ENCODE measurements around the gene ID1.

Gene ID1, protein sequence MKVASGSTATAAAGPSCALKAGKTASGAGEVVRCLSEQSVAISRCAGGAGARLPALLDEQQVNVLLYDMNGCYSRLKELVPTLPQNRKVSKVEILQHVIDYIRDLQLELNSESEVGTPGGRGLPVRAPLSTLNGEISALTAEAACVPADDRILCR

DNA sequence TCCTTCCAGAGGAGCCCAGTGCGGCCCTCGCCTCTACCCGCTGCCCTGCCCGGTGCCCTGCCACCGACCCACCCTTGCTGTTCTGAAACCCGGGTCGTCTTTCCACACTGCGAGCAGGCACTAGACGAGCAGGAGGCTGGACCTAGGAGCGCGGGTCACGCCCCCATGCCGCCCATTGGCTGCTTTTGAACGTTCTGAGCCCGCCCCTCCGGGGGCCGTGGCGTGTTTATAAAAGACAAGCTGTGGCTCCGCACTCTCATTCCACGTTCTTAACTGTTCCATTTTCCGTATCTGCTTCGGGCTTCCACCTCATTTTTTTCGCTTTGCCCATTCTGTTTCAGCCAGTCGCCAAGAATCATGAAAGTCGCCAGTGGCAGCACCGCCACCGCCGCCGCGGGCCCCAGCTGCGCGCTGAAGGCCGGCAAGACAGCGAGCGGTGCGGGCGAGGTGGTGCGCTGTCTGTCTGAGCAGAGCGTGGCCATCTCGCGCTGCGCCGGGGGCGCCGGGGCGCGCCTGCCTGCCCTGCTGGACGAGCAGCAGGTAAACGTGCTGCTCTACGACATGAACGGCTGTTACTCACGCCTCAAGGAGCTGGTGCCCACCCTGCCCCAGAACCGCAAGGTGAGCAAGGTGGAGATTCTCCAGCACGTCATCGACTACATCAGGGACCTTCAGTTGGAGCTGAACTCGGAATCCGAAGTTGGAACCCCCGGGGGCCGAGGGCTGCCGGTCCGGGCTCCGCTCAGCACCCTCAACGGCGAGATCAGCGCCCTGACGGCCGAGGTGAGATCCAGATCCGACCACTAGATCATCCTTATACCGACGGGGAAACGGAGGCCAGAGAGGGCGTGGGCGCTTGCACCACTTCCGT is at the start of gene ID1:
TSS of gene ID1 (plus strand) at position 259 of the 871 bp plus-strand sequence. CDS start at position 358, 99 bp downstream.
- DNase-seq (ENCODE audit: low read depth): peak; percentile 90

DNA sequence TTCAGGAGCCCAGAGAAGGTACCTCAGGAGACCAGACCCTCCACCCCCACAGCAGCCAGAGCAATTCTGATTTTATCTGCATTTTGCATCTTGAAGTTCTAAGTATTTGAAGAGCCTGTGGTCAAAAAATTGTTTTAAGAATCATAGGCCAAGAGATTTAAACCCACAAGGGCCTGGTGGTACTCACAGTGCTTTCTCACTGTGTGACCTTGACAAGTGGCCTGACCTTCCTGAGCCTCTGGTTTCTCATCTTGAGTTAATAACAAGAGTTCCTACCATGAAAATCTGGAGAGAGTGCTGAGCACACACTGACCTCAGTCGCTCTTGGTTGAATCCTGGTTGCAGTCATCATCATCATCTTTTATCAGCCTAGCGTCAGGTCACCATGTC is 45.4 kb upstream of the ID1 start:
- DNase-seq (ENCODE audit: low read depth): no peak

DNA sequence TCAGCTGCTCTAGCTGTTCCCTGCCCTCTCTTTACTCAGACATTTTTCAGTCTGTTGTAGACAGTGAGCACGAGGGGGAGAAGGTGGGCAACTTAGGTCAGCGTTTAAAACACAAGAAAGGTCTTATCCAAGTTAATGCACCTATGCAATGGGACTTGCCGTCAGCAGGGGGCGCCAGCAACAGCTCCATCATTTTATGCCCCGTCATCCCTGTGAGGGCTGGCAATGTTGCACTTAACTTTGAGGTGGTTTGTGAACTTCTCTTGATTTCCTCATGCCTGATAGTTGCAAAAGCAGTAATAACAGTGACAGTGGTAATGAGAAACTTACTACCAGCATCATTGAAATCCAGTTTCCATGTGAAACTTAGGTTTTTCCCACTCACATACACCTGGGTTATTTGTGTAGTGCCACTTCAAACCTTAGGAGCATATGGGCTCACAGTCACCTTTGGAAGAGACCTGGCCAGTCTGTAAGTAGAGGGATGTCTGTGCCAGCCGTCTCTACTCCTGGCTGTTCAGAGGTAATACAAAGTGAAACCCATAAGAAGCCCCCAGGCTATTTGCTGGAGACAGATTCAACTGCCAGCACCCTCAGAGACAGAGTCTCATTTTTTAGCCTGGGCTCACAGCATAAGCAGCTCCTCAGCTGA is 44.9 kb upstream of the ID1 start:
- no peak for DNase-seq (ENCODE audit: low read depth)

DNA sequence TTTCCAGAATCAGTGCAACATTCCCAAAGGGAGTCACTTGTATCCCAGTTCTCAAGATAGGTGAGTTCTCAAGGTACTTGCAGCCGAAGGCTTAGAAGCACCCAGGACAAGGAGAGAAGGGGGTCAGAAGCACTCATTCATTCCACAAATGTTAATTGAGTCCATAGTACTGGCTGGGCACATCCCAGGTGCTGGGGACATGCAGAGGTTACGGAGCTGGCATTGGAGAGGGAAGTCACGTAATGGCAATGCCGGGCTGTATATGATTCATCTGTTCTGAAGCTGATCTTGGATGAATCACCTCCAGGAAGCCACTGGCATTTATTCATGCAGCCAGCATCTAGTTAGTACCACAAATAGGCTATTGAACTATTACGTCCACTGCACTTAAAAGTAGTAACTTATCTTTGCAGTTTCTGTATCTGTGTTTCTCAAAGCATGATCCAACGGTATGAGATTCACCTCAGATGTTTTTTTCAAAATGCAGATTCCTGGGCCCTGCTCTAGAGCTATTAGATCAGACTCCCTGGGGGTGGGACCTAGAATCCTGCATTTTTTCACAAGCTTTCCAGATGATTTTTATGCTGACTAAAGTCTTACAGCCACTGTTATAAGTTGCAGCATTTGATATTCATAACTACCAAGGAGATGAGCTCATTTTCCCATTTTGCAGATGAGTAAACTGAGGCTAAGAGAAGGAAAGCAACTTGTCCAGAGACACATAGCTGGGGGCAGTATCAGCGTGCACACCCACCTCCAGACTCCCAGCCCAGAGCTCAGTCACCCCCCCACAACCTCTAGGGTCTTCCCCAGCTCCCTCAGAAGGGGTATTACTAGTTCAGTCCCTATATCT is 44.1 kb upstream of the ID1 start:
- peak; percentile 95 for DNase-seq (ENCODE audit: low read depth)

DNA sequence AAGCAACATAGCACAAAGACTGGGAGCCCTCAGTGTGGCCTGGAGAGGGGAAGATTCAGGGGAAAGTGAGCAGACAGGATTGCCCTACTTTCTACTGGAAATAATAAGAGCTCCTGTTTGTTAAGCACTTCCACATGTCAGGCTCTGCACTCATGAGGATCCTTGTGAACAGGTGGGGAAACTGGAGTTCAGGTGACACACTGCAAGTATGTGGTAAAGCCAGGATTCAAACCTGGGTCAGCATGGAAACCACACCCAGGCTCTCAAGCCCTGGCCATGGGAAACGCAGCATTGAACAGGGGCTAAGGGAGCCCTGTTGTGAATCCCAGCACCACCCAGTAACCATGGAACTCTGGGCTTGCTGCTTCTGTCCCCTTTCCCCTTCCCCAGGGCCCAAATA is 42.8 kb upstream of the ID1 start:
- DNase-seq (ENCODE audit: low read depth): no peak

DNA sequence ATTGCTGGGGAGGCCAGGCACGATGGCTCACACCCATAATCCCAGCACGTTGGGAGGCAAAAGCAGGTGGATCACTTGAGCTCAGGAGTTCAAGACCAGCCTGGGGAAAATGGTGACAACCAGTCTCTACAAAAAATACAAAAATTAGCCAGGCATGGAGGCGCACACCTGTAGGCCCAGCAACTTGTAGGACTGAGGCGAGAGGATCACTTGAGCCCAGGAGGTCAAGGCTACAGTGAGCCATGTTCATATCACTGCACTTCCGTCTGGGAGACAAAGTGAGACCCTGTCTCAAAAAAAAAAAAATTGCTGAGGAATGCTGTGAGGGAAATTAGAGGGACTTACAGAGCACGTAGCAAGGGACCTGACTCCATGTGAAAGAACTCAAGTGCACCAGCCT is 40.8 kb upstream of the ID1 start:
- DNase-seq (ENCODE audit: low read depth): no peak

DNA sequence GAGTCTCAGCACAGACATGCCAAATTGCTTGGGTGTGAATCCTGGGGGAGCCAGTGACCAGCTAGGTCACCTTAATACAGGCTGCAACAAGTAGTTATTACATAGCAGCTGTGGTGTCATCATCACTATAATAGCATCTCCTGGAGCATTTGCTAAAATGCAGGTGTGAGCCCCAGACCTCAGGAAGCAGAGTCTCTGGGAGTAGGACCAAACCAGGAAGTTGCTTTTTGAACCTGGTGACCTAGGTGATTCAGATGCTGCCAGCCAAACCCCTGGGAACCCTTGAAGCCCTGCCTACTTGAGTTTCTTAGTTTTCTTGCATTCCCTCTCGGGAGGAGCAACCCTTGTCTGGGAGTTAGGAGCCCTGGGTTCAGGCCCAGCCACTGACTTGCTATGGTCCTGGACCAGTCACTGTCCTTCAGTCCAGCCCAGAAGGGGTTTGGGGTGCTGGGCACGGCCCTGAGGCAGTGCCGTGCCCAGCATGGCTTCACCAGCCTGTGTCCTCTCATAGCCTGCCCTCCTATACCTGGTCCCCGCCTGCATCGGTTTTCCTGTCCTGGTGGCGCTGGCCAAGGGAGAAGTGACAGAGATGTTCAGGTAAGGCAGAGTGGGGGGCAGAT is 39.3 kb upstream of the ID1 start:
- no peak for DNase-seq (ENCODE audit: low read depth)

DNA sequence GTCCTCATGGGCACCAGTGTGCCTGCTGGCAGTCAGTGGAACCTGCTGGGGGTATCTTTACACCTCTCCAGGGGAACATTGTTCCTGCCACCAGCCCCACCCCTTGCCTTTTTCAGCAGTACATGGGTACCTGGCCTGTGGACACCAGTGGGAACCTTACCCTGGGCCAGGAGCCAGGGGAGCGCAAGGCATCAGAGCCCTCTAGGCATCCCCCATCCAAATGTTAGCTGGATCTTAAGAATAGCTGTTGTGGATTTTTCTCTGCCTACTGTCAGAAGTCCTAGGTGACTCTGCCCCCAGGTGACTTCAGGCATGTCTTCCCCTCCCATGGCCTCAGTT is 38.8 kb upstream of the ID1 start:
- no peak for DNase-seq (ENCODE audit: low read depth)

DNA sequence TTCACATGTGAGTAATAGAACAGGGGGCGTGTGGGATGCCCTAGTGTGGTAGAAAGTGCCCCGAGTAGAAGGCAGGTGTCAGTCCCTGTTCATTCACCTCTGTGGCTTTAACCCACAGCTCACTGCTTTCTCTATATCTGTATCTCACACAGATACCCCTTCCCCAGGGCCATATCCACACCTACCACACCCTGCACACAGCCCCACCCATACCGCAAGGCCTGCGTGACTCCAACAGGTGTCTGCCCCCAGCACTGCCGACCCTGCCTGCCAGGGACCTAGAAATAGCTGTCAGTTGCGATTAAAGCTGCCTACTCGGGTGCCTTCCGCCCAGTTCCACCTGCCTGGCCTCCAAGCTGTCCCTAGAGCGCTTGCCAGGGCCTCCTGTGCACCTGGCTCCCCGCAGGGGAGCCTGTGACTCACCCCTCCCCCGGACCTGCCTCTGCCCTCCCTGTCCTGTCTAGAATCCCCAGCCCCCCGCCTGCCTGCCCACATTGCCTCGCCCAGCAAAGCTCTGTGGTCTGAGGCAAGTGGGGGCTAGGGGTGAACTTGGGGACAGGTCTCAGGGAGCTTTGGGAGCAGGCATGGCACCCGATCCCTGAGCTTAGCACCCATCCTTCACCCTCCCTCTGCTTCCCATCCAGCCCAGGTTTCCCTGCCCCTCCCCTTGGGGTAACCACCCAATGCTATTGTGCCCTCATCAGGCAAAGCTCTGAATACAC is 38.3 kb upstream of the ID1 start:
- DNase-seq (ENCODE audit: low read depth): no peak

DNA sequence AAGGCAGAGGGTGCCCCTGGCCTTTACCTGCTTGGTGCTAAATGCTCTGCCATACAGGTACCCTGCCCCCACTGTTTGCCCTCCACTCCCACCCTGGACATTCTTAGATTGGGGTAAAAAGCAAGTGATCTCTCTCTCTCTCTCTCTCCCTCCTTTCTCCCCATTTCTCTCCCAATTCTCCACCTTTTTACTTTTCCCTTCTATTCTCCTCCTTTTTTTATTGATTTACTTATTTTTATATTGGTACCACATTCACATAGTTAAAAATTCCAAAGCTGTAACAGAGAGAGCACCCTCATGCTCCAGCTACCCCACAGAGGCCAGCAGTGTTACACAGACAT is 37.7 kb upstream of the ID1 start:
- no peak for DNase-seq (ENCODE audit: low read depth)

DNA sequence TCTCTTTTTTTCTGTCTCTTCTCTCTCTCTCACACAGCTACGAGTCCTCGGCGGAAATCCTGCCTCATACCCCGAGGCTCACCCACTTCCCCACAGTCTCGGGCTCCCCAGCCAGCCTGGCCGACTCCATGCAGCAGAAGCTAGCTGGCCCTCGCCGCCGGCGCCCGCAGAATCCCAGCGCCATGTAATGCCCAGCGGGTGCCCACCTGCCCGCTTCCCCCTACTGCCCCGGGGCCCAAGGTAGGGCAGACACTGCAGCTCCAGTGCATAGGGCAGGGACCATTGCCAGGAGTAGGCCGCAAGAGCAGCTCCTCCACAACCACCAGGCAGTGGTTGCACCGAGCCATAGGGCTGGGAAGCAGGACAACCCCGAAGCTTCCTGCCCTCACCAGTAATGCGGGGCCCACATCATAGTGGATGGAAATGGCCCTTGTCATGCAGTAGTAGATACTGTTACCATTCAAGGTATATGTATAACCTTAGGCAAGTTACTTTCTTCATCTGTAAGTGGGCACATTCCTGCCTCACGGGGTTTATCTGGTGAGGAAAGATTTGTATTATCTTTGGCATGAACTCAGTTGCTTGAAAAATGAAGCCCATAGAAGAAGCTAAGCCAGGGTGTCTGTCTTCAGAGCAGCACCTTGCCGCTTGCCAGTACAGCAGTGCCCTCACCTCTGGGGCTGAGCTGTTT is 36.9 kb upstream of the ID1 start:
- no peak for DNase-seq (ENCODE audit: low read depth)

DNA sequence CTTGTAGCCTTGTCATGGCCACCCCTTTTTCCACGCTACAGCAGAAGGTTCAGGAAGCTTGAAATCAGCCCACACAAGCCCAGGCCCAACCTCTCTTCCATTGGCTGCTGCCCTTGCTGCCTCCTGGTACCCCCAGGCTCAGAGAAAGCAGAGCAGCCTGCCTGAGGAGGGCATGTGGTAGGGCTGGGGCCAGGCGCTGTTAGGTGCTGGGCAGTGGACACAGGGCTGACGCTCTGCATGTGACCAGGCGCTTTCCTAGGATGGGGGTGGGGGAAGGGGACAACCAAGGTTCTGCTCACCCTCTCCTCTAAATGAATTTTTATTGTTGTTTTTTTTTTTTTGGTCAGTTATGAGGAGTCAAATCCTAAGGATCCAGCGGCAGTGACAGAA is 36.3 kb upstream of the ID1 start:
- no peak for DNase-seq (ENCODE audit: low read depth)

DNA sequence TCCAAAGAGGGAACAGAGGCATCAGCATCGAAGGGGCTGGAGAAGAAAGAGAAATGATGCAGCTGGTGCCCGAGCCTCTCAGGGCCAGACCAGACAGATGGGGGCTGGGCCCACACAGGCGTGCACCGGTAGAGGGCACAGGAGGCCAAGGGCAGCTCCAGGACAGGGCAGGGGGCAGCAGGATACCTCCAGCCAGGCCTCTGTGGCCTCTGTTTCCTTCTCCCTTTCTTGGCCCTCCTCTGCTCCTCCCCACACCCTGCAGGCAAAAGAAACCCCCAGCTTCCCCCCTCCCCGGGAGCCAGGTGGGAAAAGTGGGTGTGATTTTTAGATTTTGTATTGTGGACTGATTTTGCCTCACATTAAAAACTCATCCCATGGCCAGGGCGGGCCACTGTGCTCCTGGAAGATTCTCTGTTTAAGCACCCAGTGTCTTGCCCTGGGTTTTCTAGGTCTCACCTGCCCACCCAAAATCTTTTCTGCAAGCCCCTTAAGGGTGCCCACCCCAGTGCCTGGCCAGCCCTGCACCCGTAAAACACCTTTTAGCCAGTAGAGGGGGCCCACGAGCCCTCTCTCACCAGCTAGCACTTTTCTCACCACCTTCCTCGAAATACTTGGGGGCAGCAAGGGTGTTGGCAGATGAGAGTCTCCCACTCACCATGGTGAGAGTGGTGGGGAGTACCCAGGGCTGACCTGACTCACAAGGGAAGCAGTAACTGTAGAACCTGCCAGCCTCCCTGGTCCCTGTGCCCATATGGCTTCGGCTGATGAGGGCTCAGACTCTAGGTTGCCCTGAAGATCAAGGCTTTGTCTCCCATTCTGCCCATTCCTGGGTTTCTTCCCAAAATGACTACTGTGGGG is 35.7 kb upstream of the ID1 start:
- no peak for DNase-seq (ENCODE audit: low read depth)

DNA sequence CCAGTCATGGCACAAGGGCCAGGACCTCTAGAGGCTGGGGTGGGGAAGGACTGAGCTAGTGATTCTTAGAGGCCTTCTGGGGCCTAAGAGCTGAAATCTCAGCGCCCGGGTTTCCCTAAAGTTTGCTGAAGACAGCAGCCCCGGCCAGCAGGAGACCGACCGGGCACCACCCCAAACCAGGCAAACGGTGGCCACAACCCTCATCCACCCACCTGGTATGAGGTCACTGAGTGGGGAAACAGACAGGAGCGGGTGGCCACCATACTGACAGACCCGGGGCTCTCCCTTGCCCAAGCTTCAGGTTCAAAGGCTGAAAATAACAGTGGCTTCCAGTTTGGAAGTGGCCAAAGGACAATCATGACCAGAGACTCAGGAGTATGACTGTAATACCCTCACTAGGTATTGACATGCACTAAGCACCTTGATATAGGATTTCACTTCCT is 35.0 kb upstream of the ID1 start:
- no peak for DNase-seq (ENCODE audit: low read depth)

DNA sequence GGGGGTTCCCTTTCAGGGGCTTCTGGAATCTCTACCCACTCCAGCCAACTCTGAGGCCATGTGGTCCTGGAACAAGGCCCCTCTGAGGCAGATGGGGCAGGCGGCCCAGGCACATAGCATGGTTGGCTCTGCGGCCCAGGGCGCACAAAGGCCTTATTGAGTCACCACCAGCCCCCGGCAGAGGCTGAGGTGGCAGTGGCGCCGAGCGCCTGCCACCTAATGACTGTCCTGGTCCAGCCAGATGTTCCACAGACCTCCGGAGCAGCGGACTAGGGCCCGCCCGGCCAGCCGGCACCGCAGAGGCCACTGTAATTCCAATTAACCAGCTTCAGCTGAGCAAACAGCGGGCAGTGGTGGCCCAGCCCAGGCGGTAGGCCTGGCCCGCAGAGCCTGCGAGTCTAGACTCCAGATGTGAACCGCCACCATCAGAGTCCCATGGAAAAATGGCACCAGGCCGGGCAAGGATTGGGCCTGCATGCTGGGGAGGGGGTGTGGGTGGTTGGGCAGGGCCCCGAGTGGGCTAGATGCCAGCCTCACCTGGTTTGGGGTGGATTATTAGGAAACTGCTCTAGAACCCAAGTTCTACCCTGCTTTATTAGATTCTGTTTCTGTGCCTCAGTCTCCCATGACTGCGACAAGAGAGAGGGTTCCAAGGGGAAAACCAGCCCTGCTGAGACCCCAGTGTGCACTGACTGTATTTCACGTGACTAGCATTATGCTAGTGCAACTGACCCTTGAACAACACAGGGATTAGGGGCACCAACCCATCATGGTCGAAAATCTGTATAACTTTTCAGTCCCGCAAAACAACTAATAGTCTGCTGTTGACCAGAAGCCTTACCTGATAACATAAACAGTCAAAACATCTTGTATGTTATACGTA is 34.1 kb upstream of the ID1 start:
- DNase-seq (ENCODE audit: low read depth): no peak

DNA sequence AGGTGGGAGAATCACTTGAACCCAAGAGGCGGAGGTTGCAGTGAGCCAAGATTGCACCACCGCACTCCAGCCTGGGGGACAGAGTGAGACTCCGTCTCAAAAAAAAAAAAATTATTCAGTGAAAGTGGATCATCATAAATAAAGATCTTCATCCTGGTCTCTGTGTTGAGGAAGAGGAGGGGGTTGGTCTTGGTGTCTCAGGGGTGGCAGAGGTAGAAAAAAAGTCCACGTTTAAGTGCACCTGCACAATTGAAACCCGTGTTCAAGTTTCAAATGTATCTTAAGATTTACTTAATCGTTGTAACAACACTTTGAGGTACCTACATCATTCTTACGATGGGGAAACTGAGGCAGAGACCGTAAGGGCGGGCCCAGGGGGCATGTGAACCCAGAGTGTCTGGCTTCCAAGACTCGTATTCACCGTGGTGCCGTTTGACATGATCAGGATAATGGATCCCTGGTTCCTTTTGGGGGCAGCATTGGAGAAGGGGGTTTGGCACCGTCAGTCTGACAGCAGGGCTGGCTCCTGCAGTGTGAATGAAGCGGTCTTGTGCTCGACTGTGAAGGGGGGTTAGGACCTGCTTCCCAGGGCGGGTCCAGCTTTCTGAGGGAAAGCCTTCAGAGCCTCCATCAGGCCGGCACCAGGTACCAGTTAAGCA is 32.9 kb upstream of the ID1 start:
- DNase-seq (ENCODE audit: low read depth): no peak

DNA sequence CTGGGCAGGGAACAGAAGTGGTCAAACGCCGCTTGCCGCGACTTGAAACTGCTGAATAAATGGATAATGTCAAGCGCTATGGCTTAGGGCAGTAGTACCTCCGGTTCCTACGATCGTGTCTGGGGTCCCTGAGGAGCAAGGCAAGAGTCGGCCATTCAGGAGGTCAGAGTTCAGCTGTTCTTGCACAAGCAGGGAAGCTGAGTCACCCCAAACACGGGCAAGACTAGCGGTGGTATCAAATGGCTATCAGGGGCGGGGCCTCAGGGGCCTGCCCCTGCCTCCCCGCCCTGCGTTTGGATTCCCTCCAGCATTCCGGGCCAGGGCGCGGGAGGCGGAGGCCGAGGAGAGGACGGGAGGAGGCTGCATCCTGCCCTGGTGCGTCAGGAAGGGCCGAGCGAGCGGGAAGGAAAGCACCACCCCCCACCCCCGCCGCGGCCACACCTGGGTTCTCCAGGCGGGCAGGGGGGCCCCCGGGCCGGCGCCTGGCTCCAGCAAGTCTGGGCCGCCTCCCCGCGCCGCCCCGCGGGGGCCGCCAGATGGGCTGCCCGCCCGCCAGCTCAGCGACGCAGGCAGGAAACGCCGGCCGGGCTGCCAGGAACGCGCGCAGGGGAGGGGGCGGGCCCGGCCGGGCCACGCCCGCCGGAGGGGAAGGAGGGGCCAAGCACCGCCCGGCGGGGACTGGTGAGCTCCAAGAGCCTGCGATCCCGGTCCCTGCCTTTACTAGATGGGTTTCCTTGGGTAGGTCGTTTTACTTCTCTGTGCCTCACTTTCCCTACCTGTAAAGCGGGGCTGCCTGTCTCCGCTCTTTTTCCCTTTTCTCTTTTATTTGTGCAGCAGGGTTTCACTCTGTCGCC is 32.2 kb upstream of the ID1 start:
- peak; percentile 98 for DNase-seq (ENCODE audit: low read depth)
